Measurements from ENCODE around the gene TBC1D13. TPM values are rescaled to one million over a fixed set of nuclear protein-coding genes. Genes with fewer than 3 reads are reported as not detected.
A peak's percentile ranks its signal among the peaks of the same experiment; 100 is the strongest.

TBC1D13 gene
- total and polyA plus RNA-seq, 7 experiments from 2014 or later: 18.6 to 43.5 (median 24.9) TPM

DNA sequence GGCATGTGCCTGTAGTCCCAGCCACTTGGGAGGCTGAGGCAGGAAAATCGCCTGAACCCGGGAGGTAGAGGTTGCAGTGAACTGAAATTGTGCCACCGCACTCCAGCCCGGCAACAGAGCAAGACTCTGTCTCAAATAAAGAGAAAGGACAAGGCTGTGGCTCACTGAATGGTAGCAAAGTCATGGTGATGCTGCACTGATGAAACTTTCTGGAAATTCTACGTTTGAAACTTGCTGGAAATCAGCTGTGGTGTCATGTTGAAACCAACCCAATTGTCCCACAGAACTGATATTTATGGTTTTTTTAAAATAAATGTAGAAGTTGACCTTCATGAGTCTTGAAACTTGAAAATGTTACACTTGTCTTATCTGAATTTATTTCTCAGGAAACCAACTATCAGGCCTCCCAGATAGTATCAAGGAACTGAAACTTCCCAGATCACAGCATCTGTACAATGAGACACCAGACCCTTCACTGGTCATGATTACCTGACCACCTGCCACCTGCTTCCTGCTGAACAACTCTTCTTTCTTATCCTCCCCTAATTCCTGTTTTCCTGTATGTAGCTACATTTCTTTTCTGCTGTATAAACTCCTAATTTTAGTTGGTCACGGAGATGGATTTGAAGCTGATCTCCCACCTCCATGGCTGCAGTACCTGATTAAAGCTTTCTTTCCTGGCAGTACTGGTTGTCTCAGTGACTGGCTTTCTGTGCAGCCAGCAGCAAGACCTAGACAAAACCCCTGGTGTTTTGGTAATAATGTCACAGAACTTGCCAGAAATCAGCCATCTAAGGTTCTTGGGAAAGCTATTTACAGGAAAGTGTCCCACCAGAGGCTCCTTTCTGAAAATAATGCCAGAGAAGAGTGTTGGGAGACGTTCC is 5.6 kb upstream of the TBC1D13 start:
- peaks cover 2 to 4% of the 10 kb centered on the region in 2 donors for H3K4me1 ChIP-seq (ENCODE audit: control insufficient read depth in 2 of 2, insufficient read depth in 2 of 2, low read length in 2 of 2)
- no peaks in the 10 kb centered on the region for H3K27me3 ChIP-seq (ENCODE audit: control insufficient read depth in 2 of 2, insufficient read depth in 2 of 2, low read length in 2 of 2)
- no peaks in the 10 kb centered on the region for H3K36me3 Mint-ChIP-seq
- DNase-seq: no peak
- ATAC-seq: peak; percentile 37
- H3K36me3 ChIP-seq (ENCODE audit: control insufficient read depth in 2 of 3, insufficient read depth in 3 of 3, low read length in 3 of 3): no peaks in the 10 kb centered on the region
- H3K9me3 ChIP-seq (ENCODE audit: control insufficient read depth in 2 of 3, low read length in 3 of 3): peaks cover 0 to 4% (median 0%) of the 10 kb centered on the region in 3 experiments
- no peaks in the 10 kb centered on the region for H3K27me3 Mint-ChIP-seq
- H3K4me3 Mint-ChIP-seq: no peak overlapping the region
- H3K4me1 Mint-ChIP-seq: peaks cover 0 to 4% (median 0%) of the 10 kb centered on the region in 7 donors
- ChIA-PET CTCF (no interaction called here), POLR2A (interaction anchor here (1.3 to 2.8 kb wide), 2 partner anchors 9 to 48 kb away, joined by 3 to 10 read pairs; partner anchors contain the start of genes SPOUT1 and ZER1)
- peaks cover 0 to 5% (median 0%) of the 10 kb centered on the region in 11 donors for H3K9me3 Mint-ChIP-seq
- H3K27ac Mint-ChIP-seq: no peak overlapping the region
- H3K4me3 ChIP-seq (ENCODE audit: low read length): no peak overlapping the region
- intact Hi-C loops (cut with micrococcal nuclease): no loop called here
- H3K27ac ChIP-seq (ENCODE audit: low read depth, low read length): no peak overlapping the region

DNA sequence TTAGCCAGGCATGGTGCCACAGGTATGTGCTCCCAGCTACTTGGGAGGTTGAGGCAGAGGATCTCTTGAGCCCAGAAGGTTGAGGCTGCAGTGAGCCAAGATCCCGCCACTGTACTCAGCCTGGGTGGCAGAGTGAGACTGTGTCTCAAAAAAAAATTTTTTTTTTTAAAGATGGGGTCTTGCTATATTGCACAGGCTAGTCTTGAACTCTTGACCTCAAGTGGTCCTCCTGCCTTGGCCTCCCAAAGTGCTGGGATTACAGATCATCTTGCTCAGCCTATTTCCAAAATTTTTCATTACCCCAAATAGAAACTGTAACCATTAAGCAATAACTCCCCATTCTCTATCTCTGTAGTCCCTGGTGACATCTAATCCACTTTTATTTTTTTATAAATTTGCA is 4.4 kb upstream of the TBC1D13 start:
- DNase-seq: no peak
- intact Hi-C loops (cut with micrococcal nuclease): no loop called here
- peaks cover 0 to 4% (median 0%) of the 10 kb centered on the region in 3 experiments for H3K9me3 ChIP-seq (ENCODE audit: control insufficient read depth in 2 of 3, low read length in 3 of 3)
- CTCF ChIA-PET: interaction anchor here (0.6 kb wide), 1 partner anchor 106 kb away, joined by 4 read pairs; no protein-coding TSS in a partner anchor
- H3K27me3 Mint-ChIP-seq: no peaks in the 10 kb centered on the region
- no peak for ATAC-seq
- POLR2A ChIA-PET: interaction anchor here (2.8 kb wide), 1 partner anchor 10 kb away, joined by 10 read pairs; the partner anchor contains the start of gene ZER1
- peaks cover 5 to 7% of the 10 kb centered on the region in 2 donors for H3K4me1 ChIP-seq (ENCODE audit: control insufficient read depth in 2 of 2, insufficient read depth in 2 of 2, low read length in 2 of 2)
- no peaks in the 10 kb centered on the region for H3K27me3 ChIP-seq (ENCODE audit: control insufficient read depth in 2 of 2, insufficient read depth in 2 of 2, low read length in 2 of 2)
- H3K27ac Mint-ChIP-seq: no peak overlapping the region
- H3K4me3 Mint-ChIP-seq: no peak overlapping the region
- H3K9me3 Mint-ChIP-seq: peaks cover 0 to 5% (median 0%) of the 10 kb centered on the region in 11 donors
- no peak overlapping the region for H3K4me3 ChIP-seq (ENCODE audit: low read length)
- no peaks in the 10 kb centered on the region for H3K36me3 Mint-ChIP-seq
- no peak overlapping the region for H3K27ac ChIP-seq (ENCODE audit: low read depth, low read length)
- peaks cover under 1 to 10% (median 4%) of the 10 kb centered on the region in 7 donors for H3K4me1 Mint-ChIP-seq
- H3K36me3 ChIP-seq (ENCODE audit: control insufficient read depth in 2 of 3, insufficient read depth in 3 of 3, low read length in 3 of 3): peaks cover 0 to 5% (median 0%) of the 10 kb centered on the region in 3 experiments

DNA sequence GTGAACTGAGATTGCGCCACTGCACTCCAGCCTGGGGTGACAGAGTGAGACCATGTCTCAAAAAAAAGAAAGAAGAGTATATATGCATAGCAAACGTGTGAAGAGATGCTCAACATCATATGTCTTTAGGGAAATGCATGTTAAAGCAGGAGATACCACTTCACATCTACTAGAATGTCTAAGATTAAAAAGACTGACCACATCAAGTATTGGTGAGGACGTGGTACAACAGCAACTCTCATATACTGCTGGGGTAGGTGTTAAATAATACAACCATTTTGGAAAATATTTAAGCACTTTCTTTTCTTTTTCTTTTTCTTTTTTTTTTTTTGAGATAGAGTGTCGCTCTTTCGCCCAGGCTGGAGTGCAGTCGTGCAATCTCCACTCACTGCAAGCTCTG is 1.6 kb upstream of the TBC1D13 start:
- no peak for ATAC-seq
- CTCF ChIA-PET: no interaction called here
- H3K9me3 Mint-ChIP-seq: peaks cover 0 to 5% (median 0%) of the 10 kb centered on the region in 11 donors
- H3K27me3 Mint-ChIP-seq: no peaks in the 10 kb centered on the region
- Histone ChIP-seq H3K4me1 (ENCODE audit: control insufficient read depth in 2 of 2, insufficient read depth in 2 of 2, low read length in 2 of 2) (peaks cover 13% of the 10 kb centered on the region in 2 donors), H3K4me3 (ENCODE audit: low read length) (no peak overlapping the region), H3K27me3 (ENCODE audit: control insufficient read depth in 2 of 2, insufficient read depth in 2 of 2, low read length in 2 of 2) (no peaks in the 10 kb centered on the region), H3K27ac (ENCODE audit: low read depth, low read length) (no peak overlapping the region), H3K9me3 (ENCODE audit: control insufficient read depth in 2 of 3, low read length in 3 of 3) (peaks cover 0 to 4% (median 0%) of the 10 kb centered on the region in 3 experiments), H3K36me3 (ENCODE audit: control insufficient read depth in 2 of 3, insufficient read depth in 3 of 3, low read length in 3 of 3) (peaks cover 0 to 13% (median 0%) of the 10 kb centered on the region in 3 experiments)
- peak overlapping the region in 7 of 9 donors; percentile 39 to 96 (median 71) for H3K27ac Mint-ChIP-seq
- intact Hi-C loops (cut with micrococcal nuclease): loop anchor here (5.0 kb wide), 1 partner anchor 83 kb away; the partner anchor contains the start of gene PKN3 (in 2 of the 2)
- POLR2A ChIA-PET: interaction anchor here (0.6 to 1.3 kb wide), 4 partner anchors 8 to 101 kb away, joined by 3 to 4 read pairs (median 4); partner anchors contain the start of gene SPOUT1
- H3K4me1 Mint-ChIP-seq: peaks cover 6 to 28% (median 19%) of the 10 kb centered on the region in 7 donors
- peaks cover 0 to 3% (median 0%) of the 10 kb centered on the region in 5 donors for H3K36me3 Mint-ChIP-seq
- H3K4me3 Mint-ChIP-seq: peak overlapping the region in 6 of 10 donors; percentile 7 to 74 (median 35)
- DNase-seq: no peak

DNA sequence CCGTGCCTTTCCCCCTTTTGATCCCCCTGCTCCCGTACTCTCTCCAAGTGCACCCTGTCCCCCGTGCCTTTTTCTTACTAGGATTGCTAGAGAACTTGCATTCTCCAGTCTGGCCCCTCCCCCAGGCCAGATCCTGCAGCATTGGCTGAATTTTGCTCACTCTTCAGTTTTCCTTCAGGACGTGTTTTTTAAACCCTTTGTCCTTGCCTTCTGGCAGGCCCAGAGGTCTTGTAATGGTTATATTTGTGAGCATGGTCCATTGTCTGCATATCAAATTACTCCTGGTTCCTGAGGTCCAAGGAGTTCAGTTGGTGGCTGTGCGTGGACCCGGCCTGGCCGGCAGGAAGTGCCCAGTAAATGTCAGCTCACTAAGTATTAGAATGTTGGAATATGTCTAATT is 606 bp downstream of the TBC1D13 start:
- ChIA-PET POLR2A (interaction anchor here (1.5 to 2.2 kb wide), 4 partner anchors 15 to 103 kb away, joined by 5 to 31 read pairs (median 8); partner anchors contain the start of genes ENDOG, ZDHHC12 and ZER1), CTCF (no interaction called here)
- H3K27ac Mint-ChIP-seq: peak overlapping the region; percentile 87 to 98 (median 93)
- H3K9me3 Mint-ChIP-seq: no peaks in the 10 kb centered on the region
- H3K4me1 Mint-ChIP-seq: peaks cover 6 to 29% (median 23%) of the 10 kb centered on the region in 7 donors
- Histone ChIP-seq H3K27ac (ENCODE audit: low read depth, low read length) (peak overlapping the region; percentile 82), H3K27me3 (ENCODE audit: control insufficient read depth in 2 of 2, insufficient read depth in 2 of 2, low read length in 2 of 2) (no peaks in the 10 kb centered on the region), H3K36me3 (ENCODE audit: control insufficient read depth in 2 of 3, insufficient read depth in 3 of 3, low read length in 3 of 3) (peaks cover 0 to 36% (median 10%) of the 10 kb centered on the region in 3 experiments), H3K4me1 (ENCODE audit: control insufficient read depth in 2 of 2, insufficient read depth in 2 of 2, low read length in 2 of 2) (peaks cover 13% of the 10 kb centered on the region in 2 donors), H3K9me3 (ENCODE audit: control insufficient read depth in 2 of 3, low read length in 3 of 3) (no peaks in the 10 kb centered on the region), H3K4me3 (ENCODE audit: low read length) (peak overlapping the region; percentile 90)
- ATAC-seq: no peak
- peak overlapping the region; percentile 80 to 98 (median 92) for H3K4me3 Mint-ChIP-seq
- DNase-seq: no peak
- no peaks in the 10 kb centered on the region for H3K27me3 Mint-ChIP-seq
- H3K36me3 Mint-ChIP-seq: peaks cover 0 to 18% (median 3%) of the 10 kb centered on the region in 5 donors
- intact Hi-C loops (cut with micrococcal nuclease): loop anchor here (1.0 to 5.0 kb wide), 12 partner anchors 16 to 465 kb away; partner anchors contain the start of genes PKN3 (in 2 of the 2), SPOUT1 (in 2 of the 2), ZDHHC12 (in 2 of the 2) and ZER1 (in 2 of the 2)

DNA sequence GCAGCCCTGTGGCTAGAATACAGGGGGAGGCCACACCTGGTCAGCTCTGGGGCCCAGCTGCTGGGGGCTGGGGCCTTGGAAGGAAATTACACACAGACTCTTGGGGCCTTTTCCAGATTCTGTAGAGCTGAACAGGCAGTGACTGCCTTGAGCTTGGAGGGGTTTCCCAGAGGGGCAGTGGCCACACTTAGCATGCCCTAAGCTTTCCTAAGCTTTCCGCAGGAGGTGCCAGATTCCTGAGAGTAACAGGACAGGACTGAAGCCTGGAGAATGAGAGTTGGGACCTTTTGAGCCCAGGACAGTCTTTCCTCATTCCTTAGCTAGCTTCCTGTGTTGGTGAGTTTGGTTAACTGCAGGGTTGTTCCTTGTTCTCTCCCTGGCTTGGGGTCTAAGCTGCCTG is 1.4 kb downstream of the TBC1D13 start:
- Histone ChIP-seq H3K9me3 (ENCODE audit: control insufficient read depth in 2 of 3, low read length in 3 of 3) (no peaks in the 10 kb centered on the region), H3K27me3 (ENCODE audit: control insufficient read depth in 2 of 2, insufficient read depth in 2 of 2, low read length in 2 of 2) (no peaks in the 10 kb centered on the region), H3K36me3 (ENCODE audit: control insufficient read depth in 2 of 3, insufficient read depth in 3 of 3, low read length in 3 of 3) (peaks cover 0 to 44% (median 10%) of the 10 kb centered on the region in 3 experiments), H3K4me1 (ENCODE audit: control insufficient read depth in 2 of 2, insufficient read depth in 2 of 2, low read length in 2 of 2) (peaks cover 13% of the 10 kb centered on the region in 2 donors), H3K4me3 (ENCODE audit: low read length) (peak overlapping the region; percentile 90), H3K27ac (ENCODE audit: low read depth, low read length) (peak overlapping the region; percentile 82)
- CTCF ChIA-PET: interaction anchor here (0.7 kb wide), 1 partner anchor 1472 kb away, joined by 5 read pairs; no protein-coding TSS in a partner anchor
- peaks cover 0 to 26% (median 3%) of the 10 kb centered on the region in 5 donors for H3K36me3 Mint-ChIP-seq
- ATAC-seq (no peak), DNase-seq (no peak)
- no peaks in the 10 kb centered on the region for H3K9me3 Mint-ChIP-seq
- intact Hi-C loops (cut with micrococcal nuclease): loop anchor here (5.0 kb wide), 1 partner anchor 86 kb away; the partner anchor contains the start of gene PKN3 (in 2 of the 2)
- H3K27me3 Mint-ChIP-seq: no peaks in the 10 kb centered on the region
- peak overlapping the region; percentile 80 to 98 (median 92) for H3K4me3 Mint-ChIP-seq
- POLR2A ChIA-PET: interaction anchor here (0.6 to 2.2 kb wide), 6 partner anchors 16 to 1939 kb away, joined by 3 to 31 read pairs (median 6); partner anchors contain the start of genes ENDOG, ZDHHC12 and ZER1
- H3K27ac Mint-ChIP-seq: peak overlapping the region in 8 of 9 donors; percentile 72 to 98 (median 92)
- peaks cover 6 to 29% (median 23%) of the 10 kb centered on the region in 7 donors for H3K4me1 Mint-ChIP-seq

DNA sequence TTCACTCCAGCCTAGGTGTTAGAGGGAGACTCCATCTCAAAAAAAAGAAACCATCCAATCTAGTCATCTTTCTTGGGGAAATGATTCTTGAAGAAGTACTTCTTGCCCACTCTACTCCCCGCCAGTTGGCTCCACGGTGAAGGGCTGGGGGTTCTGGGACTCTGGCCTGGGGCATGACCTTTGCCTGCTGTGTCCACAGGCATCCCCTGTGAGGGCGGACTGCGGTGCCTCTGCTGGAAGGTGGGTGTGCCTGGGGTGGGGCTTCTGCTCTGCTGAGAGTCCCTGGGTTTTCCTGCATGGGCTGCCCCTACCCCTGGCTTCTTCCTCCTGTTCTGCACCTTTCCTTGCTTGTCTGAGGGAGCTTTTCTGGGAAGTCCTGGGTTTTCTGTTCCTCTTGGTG is 3.5 kb downstream of the TBC1D13 start:
- Histone ChIP-seq H3K9me3 (ENCODE audit: control insufficient read depth in 2 of 3, low read length in 3 of 3) (no peaks in the 10 kb centered on the region), H3K4me3 (ENCODE audit: low read length) (no peak overlapping the region), H3K27me3 (ENCODE audit: control insufficient read depth in 2 of 2, insufficient read depth in 2 of 2, low read length in 2 of 2) (no peaks in the 10 kb centered on the region), H3K36me3 (ENCODE audit: control insufficient read depth in 2 of 3, insufficient read depth in 3 of 3, low read length in 3 of 3) (peaks cover 0 to 59% (median 10%) of the 10 kb centered on the region in 3 experiments), H3K27ac (ENCODE audit: low read depth, low read length) (no peak overlapping the region), H3K4me1 (ENCODE audit: control insufficient read depth in 2 of 2, insufficient read depth in 2 of 2, low read length in 2 of 2) (peaks cover 13% of the 10 kb centered on the region in 2 donors)
- no peak for DNase-seq
- intact Hi-C loops (cut with micrococcal nuclease): no loop called here
- no peak for ATAC-seq
- ChIA-PET POLR2A (no interaction called here), CTCF (no interaction called here)
- Mint-ChIP-seq H3K36me3 (peaks cover 0 to 32% (median 4%) of the 10 kb centered on the region in 5 donors), H3K4me1 (peaks cover 12 to 28% (median 23%) of the 10 kb centered on the region in 7 donors), H3K27me3 (no peaks in the 10 kb centered on the region), H3K9me3 (no peaks in the 10 kb centered on the region), H3K27ac (peak overlapping the region in 1 of 9 donors; percentile 36), H3K4me3 (no peak overlapping the region)
